ENCODE measurements around the gene PNMT.

PNMT gene

DNA sequence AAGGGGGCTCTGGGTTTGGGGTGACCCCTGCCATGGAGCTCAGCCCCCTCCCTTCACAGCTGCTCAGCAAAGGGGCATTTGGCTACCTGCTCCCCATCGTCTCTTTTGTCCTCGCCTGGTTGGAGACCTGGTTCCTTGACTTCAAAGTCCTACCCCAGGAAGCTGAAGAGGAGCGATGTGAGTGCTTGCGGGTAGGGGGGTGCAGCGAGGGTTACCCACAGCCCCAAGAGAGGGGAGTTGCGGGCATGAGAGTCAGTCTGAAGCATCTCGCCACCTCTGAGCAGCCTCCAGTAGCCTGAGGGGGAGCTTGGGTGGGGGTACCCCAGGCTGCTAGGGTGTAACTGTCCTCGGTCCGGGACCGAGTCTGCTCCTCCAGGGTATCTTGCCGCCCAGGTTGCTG is 9.9 kb upstream of the PNMT start:
- DNase-seq, result no peak

DNA sequence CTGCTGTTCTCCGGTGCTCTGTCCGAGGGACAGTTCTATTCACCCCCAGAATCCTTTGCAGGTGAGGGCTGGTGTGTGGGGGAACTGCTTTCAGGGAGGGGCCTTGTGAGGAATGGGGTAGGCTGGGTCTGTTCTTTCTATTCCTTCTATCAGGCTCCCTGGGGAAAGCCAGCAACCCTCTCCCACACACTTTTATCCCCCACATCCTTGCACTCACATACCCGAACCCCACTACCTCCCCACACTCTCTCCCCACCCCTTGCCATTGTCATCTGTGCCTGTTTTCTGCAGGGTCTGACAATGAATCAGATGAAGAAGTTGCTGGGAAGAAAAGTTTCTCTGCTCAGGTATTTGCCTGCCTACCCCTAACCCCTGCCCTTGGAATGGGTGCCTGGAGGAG is 9.5 kb upstream of the PNMT start:
- DNase-seq, result no peak

DNA sequence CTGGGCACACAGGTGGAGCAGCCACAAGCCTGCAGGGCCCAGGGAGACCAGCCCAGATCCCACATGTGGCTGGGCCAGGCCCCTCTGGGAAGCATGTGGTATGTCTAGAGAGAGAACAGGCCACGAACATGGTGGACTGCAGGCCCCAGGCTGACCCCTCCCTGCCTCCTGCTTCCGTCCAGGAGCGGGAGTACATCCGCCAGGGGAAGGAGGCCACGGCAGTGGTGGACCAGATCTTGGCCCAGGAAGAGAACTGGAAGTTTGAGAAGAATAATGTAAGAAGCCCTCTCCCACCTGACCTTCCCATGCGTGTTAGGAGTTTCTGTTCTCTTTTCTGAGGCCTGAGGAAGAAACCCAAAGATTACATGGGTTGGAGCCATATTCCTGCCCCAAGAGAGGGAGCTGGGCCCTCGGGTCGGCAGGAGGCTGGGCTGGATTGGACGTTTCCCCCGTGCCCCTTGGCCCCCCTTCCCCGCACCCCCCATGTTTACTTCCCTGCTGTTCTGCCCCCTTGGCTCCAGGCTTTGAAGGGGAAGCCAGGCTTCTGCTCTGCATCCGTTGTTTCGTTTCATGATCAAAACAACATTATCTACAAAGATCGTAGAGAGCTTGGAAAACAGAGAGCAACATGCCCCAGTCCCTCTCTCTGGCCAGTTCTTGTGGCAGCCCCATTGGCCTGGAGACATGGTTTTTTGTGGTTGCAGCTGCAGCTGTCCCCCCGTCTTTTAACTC is 8.8 kb upstream of the PNMT start:
- DNase-seq, result no peak

GRCh38 chr17:39660011-39660360 is 8.3 kb upstream of the PNMT start:
- DNase-seq, result no peak

GRCh38 chr17:39660397-39661385 is 7.6 kb upstream of the PNMT start:
- DNase-seq, result no peak

DNA sequence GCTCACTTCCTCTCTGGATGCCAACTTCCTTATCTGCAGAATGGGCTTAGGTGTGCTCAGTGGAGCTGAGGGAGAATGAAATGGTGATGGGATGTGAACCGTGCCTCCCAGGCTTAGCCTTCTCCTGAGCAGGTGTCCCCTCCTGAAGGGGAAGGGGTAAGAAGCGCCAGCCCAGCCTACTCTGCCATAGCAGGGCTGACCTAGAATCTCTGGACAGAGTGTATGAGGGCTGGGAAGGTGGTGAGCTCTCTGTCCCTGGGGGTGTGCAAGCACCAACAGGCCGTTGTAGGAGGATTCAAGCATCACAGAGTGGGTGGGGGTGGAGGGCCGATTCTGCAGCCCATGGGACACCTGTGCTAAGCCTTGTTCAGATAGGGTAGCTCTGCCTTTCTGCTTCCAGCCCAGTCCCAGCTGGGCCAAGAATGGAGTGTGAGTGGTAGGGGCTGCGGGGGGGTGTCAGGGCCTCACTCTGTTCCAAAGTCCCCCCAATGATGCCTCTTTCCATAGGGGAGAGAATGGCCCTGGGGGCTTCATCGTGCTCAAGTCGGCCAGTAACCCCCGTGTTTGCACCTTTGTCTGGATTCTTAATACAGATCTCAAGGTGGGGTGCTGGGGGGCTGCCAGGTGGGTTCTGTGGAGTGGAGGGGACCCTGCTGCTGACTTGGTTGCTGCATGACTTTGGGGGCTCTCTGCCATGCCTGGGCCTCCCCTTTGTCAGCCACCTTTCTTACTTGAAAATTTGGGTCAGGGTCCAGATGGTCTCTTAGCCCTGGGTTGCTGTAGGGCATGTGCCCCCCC is 6.3 kb upstream of the PNMT start:
- no peak for DNase-seq

DNA sequence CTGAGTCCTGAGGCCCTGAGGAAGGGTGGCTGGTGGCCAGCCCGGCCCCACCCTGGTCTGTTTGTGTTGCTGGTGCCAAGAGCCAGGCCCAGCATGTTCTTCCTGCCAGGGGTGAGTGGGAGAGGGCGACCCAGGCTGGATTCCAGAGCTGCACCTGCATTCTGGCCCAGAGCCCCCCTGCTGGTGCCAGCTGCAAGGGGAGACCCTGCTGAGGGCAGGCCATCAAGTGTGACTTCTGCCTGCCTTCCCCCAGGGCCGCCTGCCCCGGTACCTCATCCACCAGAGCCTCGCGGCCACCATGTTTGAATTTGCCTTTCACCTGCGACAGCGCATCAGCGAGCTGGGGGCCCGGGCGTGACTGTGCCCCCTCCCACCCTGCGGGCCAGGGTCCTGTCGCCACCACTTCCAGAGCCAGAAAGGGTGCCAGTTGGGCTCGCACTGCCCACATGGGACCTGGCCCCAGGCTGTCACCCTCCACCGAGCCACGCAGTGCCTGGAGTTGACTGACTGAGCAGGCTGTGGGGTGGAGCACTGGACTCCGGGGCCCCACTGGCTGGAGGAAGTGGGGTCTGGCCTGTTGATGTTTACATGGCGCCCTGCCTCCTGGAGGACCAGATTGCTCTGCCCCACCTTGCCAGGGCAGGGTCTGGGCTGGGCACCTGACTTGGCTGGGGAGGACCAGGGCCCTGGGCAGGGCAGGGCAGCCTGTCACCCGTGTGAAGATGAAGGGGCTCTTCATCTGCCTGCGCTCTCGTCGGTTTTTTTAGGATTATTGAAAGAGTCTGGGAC is 5.5 kb upstream of the PNMT start:
- DNase-seq, result no peak

DNA sequence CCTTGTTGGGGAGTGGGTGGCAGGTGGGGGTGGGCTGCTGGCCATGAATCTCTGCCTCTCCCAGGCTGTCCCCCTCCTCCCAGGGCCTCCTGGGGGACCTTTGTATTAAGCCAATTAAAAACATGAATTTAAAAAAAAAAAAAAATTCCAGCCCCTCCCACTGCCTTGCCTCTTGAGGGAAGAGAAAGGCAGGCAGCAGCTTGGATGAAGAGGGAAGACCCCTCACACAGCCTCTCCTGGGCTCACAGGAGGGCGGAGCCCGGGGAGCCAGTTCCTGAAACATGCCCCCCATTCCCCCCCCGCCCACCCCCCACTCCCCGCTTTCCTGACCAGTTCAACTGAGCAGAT is 4.9 kb upstream of the PNMT start:
- no peak for DNase-seq

GRCh38 chr17:39663688-39664580 is 4.3 kb upstream of the PNMT start:
- DNase-seq, result no peak

- no peak for DNase-seq
Observed at GRCh38 chr17:39664581-39665561, 3.4 kb upstream of the PNMT start, which contains the start of gene TCAP. TCAP (plus strand) TSS chr17:39665349; CDS start chr17:39665360, 11 bp downstream.

DNA sequence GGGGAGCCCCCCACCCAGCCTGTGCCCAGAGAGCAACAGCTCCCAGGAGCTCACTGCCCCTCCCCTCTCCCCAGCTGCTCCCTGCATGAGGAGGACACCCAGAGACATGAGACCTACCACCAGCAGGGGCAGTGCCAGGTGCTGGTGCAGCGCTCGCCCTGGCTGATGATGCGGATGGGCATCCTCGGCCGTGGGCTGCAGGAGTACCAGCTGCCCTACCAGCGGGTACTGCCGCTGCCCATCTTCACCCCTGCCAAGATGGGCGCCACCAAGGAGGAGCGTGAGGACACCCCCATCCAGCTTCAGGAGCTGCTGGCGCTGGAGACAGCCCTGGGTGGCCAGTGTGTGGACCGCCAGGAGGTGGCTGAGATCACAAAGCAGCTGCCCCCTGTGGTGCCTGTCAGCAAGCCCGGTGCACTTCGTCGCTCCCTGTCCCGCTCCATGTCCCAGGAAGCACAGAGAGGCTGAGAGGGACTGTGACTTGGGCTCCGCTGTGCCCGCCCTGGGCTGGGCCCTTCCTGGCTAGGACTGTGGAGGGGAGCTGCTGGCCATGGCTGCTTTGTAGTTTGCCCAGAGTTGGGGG is 2.5 kb upstream of the PNMT start:
- DNase-seq, result no peak

DNA sequence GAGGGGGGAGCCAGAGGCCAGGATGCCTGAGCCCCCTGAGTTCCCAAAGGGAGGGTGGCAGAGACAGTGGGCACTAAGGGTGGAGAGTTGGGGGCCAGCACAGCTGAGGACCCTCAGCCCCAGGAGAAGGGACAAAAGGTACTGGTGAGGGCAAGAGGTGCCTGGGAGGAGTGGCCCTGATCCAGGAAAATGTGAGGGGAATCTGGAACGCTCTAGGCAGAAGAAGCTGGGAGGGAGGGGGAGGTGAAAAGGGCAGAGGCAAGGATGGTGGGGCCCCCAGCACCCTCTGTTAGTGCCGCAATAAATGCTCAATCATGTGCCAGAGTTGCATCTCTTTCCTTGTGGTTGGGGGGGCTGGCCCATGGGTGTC is 2.0 kb upstream of the PNMT start:
- no peak for DNase-seq

DNA sequence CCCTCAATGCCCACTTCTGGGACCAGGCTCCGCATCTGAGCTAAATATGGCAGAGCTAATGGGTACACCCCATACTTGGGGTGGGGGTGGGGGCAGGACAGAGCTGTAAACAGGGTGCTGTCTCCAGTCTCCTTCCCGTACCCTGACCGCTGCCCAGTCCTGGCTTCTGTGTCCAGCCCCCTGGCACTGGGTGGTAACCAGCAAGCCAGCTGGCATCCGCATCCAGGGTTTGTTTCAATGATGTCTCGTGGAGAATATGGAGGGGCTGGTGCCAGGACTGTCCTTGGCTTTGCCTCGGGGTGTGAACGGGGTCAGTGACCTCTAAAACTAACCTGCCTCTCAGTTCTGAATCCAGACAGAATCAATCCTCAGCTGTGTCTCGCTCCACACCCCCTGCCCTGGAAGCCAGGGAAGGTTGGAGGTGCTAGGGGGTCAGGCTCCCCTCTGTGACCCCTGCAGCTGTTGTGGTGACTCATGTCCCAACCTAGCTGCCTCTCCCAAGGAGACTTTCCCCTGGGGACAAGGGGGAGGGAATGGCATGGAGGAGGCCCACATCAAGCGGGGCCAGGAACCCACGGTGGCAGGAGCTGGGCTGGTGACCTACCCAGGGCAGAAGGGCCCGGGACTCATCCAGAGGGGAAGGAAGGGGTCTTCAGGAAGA is 1.5 kb upstream of the PNMT start:
- no peak for DNase-seq

DNA sequence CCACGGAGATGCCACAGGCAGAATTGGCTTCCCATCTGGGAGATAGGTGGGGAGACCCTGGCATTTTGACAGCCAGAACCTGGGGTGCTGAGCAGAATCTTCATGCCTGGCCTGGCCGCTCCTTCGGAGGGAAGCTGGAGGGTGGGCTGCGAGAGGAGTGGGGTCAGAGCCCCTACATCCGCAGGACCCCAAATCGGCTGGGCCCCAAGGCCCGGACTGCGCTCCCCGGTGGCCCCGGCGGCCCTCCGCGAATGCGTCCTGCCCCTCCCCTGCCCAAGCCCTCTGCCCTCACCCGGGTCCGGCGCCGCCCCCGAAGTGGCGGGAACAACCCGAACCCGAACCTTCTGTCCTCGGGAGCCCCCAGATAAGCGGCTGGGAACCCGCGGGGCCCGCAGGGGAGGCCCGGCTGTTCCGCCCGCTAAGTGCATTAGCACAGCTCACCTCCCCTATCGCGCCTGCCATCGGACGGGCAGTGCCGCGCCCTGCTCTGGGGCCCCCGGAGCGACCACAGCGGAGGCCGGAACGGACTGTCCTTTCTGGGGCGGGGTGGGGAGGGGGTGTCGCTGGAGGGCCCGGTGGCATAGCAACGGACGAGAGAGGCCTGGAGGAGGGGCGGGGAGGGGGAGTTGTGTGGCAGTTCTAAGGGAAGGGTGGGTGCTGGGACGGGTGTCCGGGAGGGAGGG is 850 bp upstream of the PNMT start:
- DNase-seq, result no peak

GRCh38 chr17:39669897-39670735 is 1.9 kb downstream of the PNMT start:
- no peak for DNase-seq

DNA sequence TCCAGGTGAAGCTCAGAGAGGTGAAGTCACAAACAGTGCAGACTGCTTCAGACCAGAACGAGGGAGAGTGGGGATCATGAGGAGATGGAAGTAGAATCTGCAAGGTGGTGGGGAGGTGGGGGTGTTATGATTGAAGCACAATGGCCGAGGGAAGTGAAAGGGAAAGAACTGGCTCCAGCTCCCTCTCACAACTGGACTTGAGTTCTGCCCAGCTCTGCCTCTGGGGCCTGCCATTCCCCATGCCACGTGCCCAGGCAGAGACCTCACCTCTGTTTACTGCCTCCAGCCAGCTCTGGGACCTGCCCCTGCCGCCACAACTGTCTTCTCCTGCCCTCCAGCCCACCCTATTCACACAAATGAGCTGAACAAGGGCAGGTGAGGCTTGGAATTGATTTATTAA is 2.5 kb downstream of the PNMT start:
- no peak for DNase-seq

GRCh38 chr17:39671651-39672521 is 3.6 kb downstream of the PNMT start:
- DNase-seq, result no peak
